Measurements from ENCODE around the gene FRMPD2. TPM values are rescaled to one million over a fixed set of nuclear protein-coding genes. Genes with fewer than 3 reads are reported as not detected.
"Not testable (repeated sequence)": the region's sequence is repeated elsewhere in the genome, so short reads cannot be mapped to it uniquely, and the experiment has no call there.

The FRMPD2 gene
- total RNA-seq, 1 donor from 2014 or later: 0.80 TPM

GRCh38 chr10:48284811-48285210 lies 10.3 kb upstream of the FRMPD2 start:
- Mint-ChIP-seq H3K36me3 (no peaks in the 10 kb centered on the region), H3K27ac (no peak overlapping the region), H3K4me3 (no peak overlapping the region), H3K9me3 (peaks cover 8% of the 10 kb centered on the region), H3K27me3 (peaks cover 20% of the 10 kb centered on the region), H3K4me1 (ENCODE audit: unreplicated experiment) (peaks cover 22% of the 10 kb centered on the region)
- DNase-seq (ENCODE audit: extremely low spot score, unreplicated experiment): no peak
- TF ChIP-seq CTCF (conservative IDR thresholded peaks at IDR 0.05): no peak

DNA sequence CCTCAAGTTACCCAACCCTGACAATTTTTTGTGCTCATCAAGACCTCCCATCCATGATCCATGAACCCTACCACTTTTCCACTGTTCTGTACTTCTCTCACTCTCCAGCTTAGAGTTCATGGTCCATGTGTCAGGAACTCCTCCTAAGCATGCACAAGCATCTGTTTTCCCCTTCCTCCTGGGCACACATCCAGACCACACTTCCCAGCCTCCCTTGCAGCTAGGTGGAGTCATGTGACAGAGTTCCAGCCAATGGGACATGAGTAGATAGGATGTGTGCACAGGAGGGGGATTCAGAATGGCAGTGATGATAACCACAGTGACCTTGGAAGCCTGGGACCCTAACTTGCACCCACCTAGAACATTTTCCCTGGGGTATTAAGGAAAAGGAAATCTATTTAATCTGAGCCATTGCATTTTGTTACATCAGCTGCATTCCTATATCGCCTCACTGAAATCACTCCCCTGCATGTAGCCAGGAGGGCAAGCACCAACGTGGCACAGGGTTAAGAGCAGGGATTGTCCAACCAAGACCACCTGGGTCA lies 9.6 kb upstream of the FRMPD2 start:
- H3K4me1 Mint-ChIP-seq (ENCODE audit: unreplicated experiment): peaks cover 14% of the 10 kb centered on the region
- peaks cover 18% of the 10 kb centered on the region for H3K27me3 Mint-ChIP-seq
- no peak for DNase-seq (ENCODE audit: extremely low spot score, unreplicated experiment)
- no peak for TF ChIP-seq CTCF (conservative IDR thresholded peaks at IDR 0.05)
- H3K4me3 Mint-ChIP-seq: no peak overlapping the region
- H3K27ac Mint-ChIP-seq: no peak overlapping the region
- no peaks in the 10 kb centered on the region for H3K36me3 Mint-ChIP-seq
- peaks cover 8% of the 10 kb centered on the region for H3K9me3 Mint-ChIP-seq

- DNase-seq (ENCODE audit: extremely low spot score, unreplicated experiment): no peak
- H3K36me3 Mint-ChIP-seq: no peaks in the 10 kb centered on the region
- H3K4me1 Mint-ChIP-seq (ENCODE audit: unreplicated experiment): peaks cover 7% of the 10 kb centered on the region
- no peak for TF ChIP-seq CTCF (conservative IDR thresholded peaks at IDR 0.05)
- H3K9me3 Mint-ChIP-seq: peaks cover 8% of the 10 kb centered on the region
- H3K4me3 Mint-ChIP-seq: no peak overlapping the region
- H3K27me3 Mint-ChIP-seq: peaks cover 24% of the 10 kb centered on the region
- no peak overlapping the region for H3K27ac Mint-ChIP-seq
Measured at GRCh38 chr10:48282829-48283228, 8.3 kb upstream of the FRMPD2 start.

DNA sequence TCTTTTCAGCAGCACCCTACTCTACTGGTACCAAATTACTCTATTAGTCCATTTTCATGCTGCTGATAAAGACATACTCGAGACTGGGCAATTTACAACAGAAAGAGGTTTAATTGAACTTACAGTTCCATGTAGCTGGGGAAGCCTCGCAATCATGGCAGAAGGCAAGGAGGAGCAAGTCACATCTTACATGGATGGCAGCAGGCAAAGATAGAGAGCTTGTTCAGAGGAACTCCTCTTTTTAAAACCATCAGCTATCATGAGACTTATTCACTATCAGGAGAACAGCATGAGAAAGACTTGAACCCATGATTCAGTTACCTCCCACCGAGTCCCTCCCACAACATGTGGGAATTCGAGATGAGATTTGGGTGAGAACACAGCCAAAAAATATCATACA lies 7.2 kb upstream of the FRMPD2 start:
- H3K27me3 Mint-ChIP-seq: peaks cover 25% of the 10 kb centered on the region
- not testable (repeated sequence) for H3K9me3 Mint-ChIP-seq; H3K4me3 Mint-ChIP-seq; H3K4me1 Mint-ChIP-seq (ENCODE audit: unreplicated experiment); H3K36me3 Mint-ChIP-seq; DNase-seq (ENCODE audit: extremely low spot score, unreplicated experiment); H3K27ac Mint-ChIP-seq

GRCh38 chr10:48279081-48279751 lies 4.7 kb upstream of the FRMPD2 start:
- Mint-ChIP-seq H3K36me3 (no peaks in the 10 kb centered on the region), H3K4me3 (no peak overlapping the region), H3K27ac (no peak overlapping the region), H3K27me3 (peaks cover 9% of the 10 kb centered on the region), H3K9me3 (peaks cover 8% of the 10 kb centered on the region), H3K4me1 (ENCODE audit: unreplicated experiment) (no peaks in the 10 kb centered on the region)
- TF ChIP-seq CTCF (conservative IDR thresholded peaks at IDR 0.05): no peak
- DNase-seq (ENCODE audit: extremely low spot score, unreplicated experiment): no peak

DNA sequence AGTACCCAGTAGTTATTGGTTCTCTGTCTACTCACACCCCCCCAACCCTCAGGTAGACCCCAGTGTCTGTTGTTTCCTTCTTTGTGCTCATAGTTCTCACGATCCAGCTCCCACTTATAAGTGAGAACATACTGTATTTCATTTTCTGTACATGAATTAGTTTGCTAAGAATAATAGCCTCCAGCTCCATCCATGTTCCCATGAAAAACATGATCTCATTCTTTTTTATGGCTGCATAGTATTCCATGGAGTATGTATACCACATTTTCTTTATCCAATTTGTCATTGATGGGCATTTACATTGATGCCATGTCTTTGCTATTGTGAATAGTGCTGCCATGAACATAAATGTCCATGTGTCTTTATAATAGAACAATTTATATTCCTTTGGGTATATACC lies 2.6 kb upstream of the FRMPD2 start:
- TF ChIP-seq CTCF (conservative IDR thresholded peaks at IDR 0.05): no peak
- peaks cover 9% of the 10 kb centered on the region for H3K27me3 Mint-ChIP-seq
- H3K4me1 Mint-ChIP-seq (ENCODE audit: unreplicated experiment): no peaks in the 10 kb centered on the region
- H3K27ac Mint-ChIP-seq: no peak overlapping the region
- H3K9me3 Mint-ChIP-seq: peaks cover 8% of the 10 kb centered on the region
- H3K4me3 Mint-ChIP-seq: no peak overlapping the region
- no peaks in the 10 kb centered on the region for H3K36me3 Mint-ChIP-seq
- no peak for DNase-seq (ENCODE audit: extremely low spot score, unreplicated experiment)

Measured in type B pancreatic cell (in vitro differentiated cells).